ENCODE measurements around the gene CCDC40. TPM values are rescaled to one million over a fixed set of nuclear protein-coding genes. Genes with fewer than 3 reads are reported as not detected.

CCDC40 gene
- total RNA-seq, 1 donor from 2014 or later: 0.16 TPM

GRCh38 chr17:80005360-80006338 is 30.8 kb upstream of the CCDC40 start:
- Mint-ChIP-seq H3K27me3 (ENCODE audit: insufficient read depth) (peaks cover 1% of the 10 kb centered on the region), H3K4me3 (no peak overlapping the region), H3K36me3 (ENCODE audit: low read depth) (no peaks in the 10 kb centered on the region), H3K4me1 (ENCODE audit: low read depth) (no peaks in the 10 kb centered on the region), H3K27ac (no peak overlapping the region), H3K9me3 (no peaks in the 10 kb centered on the region)
- intact Hi-C loops (cut with micrococcal nuclease): loop anchor here (5.0 kb wide), 1 partner anchor 247 kb away; no protein-coding TSS in a partner anchor
- peak; percentile 22 for DNase-seq (ENCODE audit: low spot score)

- H3K27me3 Mint-ChIP-seq (ENCODE audit: insufficient read depth): peaks cover 1% of the 10 kb centered on the region
- H3K4me1 Mint-ChIP-seq (ENCODE audit: low read depth): no peaks in the 10 kb centered on the region
- no peaks in the 10 kb centered on the region for H3K9me3 Mint-ChIP-seq
- no peak overlapping the region for H3K27ac Mint-ChIP-seq
- DNase-seq (ENCODE audit: low spot score): no peak
- intact Hi-C loops (cut with micrococcal nuclease): loop anchor here (5.0 kb wide), 1 partner anchor 246 kb away; no protein-coding TSS in a partner anchor
- H3K36me3 Mint-ChIP-seq (ENCODE audit: low read depth): no peaks in the 10 kb centered on the region
- no peak overlapping the region for H3K4me3 Mint-ChIP-seq
Observed at GRCh38 chr17:80006339-80006720, 30.1 kb upstream of the CCDC40 start.

- no peak overlapping the region for H3K4me3 Mint-ChIP-seq
- H3K36me3 Mint-ChIP-seq (ENCODE audit: low read depth): no peaks in the 10 kb centered on the region
- H3K27me3 Mint-ChIP-seq (ENCODE audit: insufficient read depth): peaks cover 1% of the 10 kb centered on the region
- H3K4me1 Mint-ChIP-seq (ENCODE audit: low read depth): no peaks in the 10 kb centered on the region
- no peak for DNase-seq (ENCODE audit: low spot score)
- H3K27ac Mint-ChIP-seq: no peak overlapping the region
- H3K9me3 Mint-ChIP-seq: no peaks in the 10 kb centered on the region
- intact Hi-C loops (cut with micrococcal nuclease): loop anchor here (5.0 kb wide), 1 partner anchor 245 kb away; no protein-coding TSS in a partner anchor
Observed at GRCh38 chr17:80006811-80007752, 29.4 kb upstream of the CCDC40 start.

- Mint-ChIP-seq H3K36me3 (ENCODE audit: low read depth) (no peaks in the 10 kb centered on the region), H3K4me1 (ENCODE audit: low read depth) (no peaks in the 10 kb centered on the region), H3K9me3 (no peaks in the 10 kb centered on the region), H3K27ac (no peak overlapping the region), H3K27me3 (ENCODE audit: insufficient read depth) (peaks cover 1% of the 10 kb centered on the region), H3K4me3 (no peak overlapping the region)
- DNase-seq (ENCODE audit: low spot score): no peak
- intact Hi-C loops (cut with micrococcal nuclease): loop anchor here (1.0 to 5.0 kb wide), 2 partner anchors 27 to 244 kb away; partner anchors contain the start of gene TBC1D16
Observed at GRCh38 chr17:80007939-80008338, 28.5 kb upstream of the CCDC40 start.

- Mint-ChIP-seq H3K27ac (no peak overlapping the region), H3K27me3 (ENCODE audit: insufficient read depth) (peaks cover 1% of the 10 kb centered on the region), H3K4me1 (ENCODE audit: low read depth) (no peaks in the 10 kb centered on the region), H3K36me3 (ENCODE audit: low read depth) (no peaks in the 10 kb centered on the region), H3K4me3 (no peak overlapping the region), H3K9me3 (no peaks in the 10 kb centered on the region)
- intact Hi-C loops (cut with micrococcal nuclease): loop anchor here (1.0 to 5.0 kb wide), 2 partner anchors 27 to 244 kb away; partner anchors contain the start of gene TBC1D16
- peak; percentile 70 for DNase-seq (ENCODE audit: low spot score)
Observed at GRCh38 chr17:80008383-80008840, 28.0 kb upstream of the CCDC40 start.

- peaks cover 1% of the 10 kb centered on the region for H3K27me3 Mint-ChIP-seq (ENCODE audit: insufficient read depth)
- H3K36me3 Mint-ChIP-seq (ENCODE audit: low read depth): no peaks in the 10 kb centered on the region
- intact Hi-C loops (cut with micrococcal nuclease): loop anchor here (1.0 to 5.0 kb wide), 2 partner anchors 26 to 243 kb away; partner anchors contain the start of gene TBC1D16
- no peaks in the 10 kb centered on the region for H3K9me3 Mint-ChIP-seq
- DNase-seq (ENCODE audit: low spot score): no peak
- no peak overlapping the region for H3K27ac Mint-ChIP-seq
- H3K4me1 Mint-ChIP-seq (ENCODE audit: low read depth): no peaks in the 10 kb centered on the region
- H3K4me3 Mint-ChIP-seq: no peak overlapping the region
Observed at GRCh38 chr17:80008848-80009247, 27.6 kb upstream of the CCDC40 start.

- Mint-ChIP-seq H3K4me1 (ENCODE audit: low read depth) (no peaks in the 10 kb centered on the region), H3K27me3 (ENCODE audit: insufficient read depth) (peaks cover 1% of the 10 kb centered on the region), H3K36me3 (ENCODE audit: low read depth) (no peaks in the 10 kb centered on the region), H3K27ac (no peak overlapping the region), H3K9me3 (no peaks in the 10 kb centered on the region), H3K4me3 (no peak overlapping the region)
- DNase-seq (ENCODE audit: low spot score): no peak
- intact Hi-C loops (cut with micrococcal nuclease): loop anchor here (5.0 kb wide), 1 partner anchor 243 kb away; no protein-coding TSS in a partner anchor
Observed at GRCh38 chr17:80009391-80010282, 26.8 kb upstream of the CCDC40 start.

- H3K4me3 Mint-ChIP-seq: no peak overlapping the region
- no peaks in the 10 kb centered on the region for H3K36me3 Mint-ChIP-seq (ENCODE audit: low read depth)
- DNase-seq (ENCODE audit: low spot score): no peak
- intact Hi-C loops (cut with micrococcal nuclease): no loop called here
- no peak overlapping the region for H3K27ac Mint-ChIP-seq
- no peaks in the 10 kb centered on the region for H3K9me3 Mint-ChIP-seq
- peaks cover 1% of the 10 kb centered on the region for H3K27me3 Mint-ChIP-seq (ENCODE audit: insufficient read depth)
- no peaks in the 10 kb centered on the region for H3K4me1 Mint-ChIP-seq (ENCODE audit: low read depth)
Observed at GRCh38 chr17:80010283-80010858, 26.1 kb upstream of the CCDC40 start.

GRCh38 chr17:80011989-80012555 is 24.4 kb upstream of the CCDC40 start:
- Mint-ChIP-seq H3K36me3 (ENCODE audit: low read depth) (no peaks in the 10 kb centered on the region), H3K9me3 (no peaks in the 10 kb centered on the region), H3K4me1 (ENCODE audit: low read depth) (no peaks in the 10 kb centered on the region), H3K4me3 (no peak overlapping the region), H3K27ac (no peak overlapping the region), H3K27me3 (ENCODE audit: insufficient read depth) (peaks cover 1% of the 10 kb centered on the region)
- DNase-seq (ENCODE audit: low spot score): no peak
- intact Hi-C loops (cut with micrococcal nuclease): no loop called here

- Mint-ChIP-seq H3K4me1 (ENCODE audit: low read depth) (no peaks in the 10 kb centered on the region), H3K27me3 (ENCODE audit: insufficient read depth) (no peaks in the 10 kb centered on the region), H3K36me3 (ENCODE audit: low read depth) (no peaks in the 10 kb centered on the region), H3K27ac (no peak overlapping the region), H3K9me3 (no peaks in the 10 kb centered on the region), H3K4me3 (no peak overlapping the region)
- DNase-seq (ENCODE audit: low spot score): no peak
- intact Hi-C loops (cut with micrococcal nuclease): no loop called here
Observed at GRCh38 chr17:80012765-80013741, 23.4 kb upstream of the CCDC40 start.

Measured in activated T-helper 1 cell treated with anti-CD3 and anti-CD28 coated beads, Interleukin-12 subunit alpha, Interleukin-12 subunit beta, Interleukin-2, Interleukin-4 antibody, amounts not matched to agents 30 ng/mL and 10 ng/mL and 1 ng/mL, durations not matched to agents 14 hours and 24 hours and 36 hours (primary cell).